NOMO-1 (cell line): ENCODE data around the gene FNBP1L.
"Not testable (repeated sequence)": the region's sequence is repeated elsewhere in the genome, so short reads cannot be mapped to it uniquely, and the experiment has no call there.

Experiments used
- DNase-seq, 2 experiments: peaks; one replicate each; lab custom pipeline; 2025; ENCODE audit not compliant: unreplicated experiment in 2 of 2; lab: John Stamatoyannopoulos, UW

The FNBP1L gene

GRCh38 chr1:93585059-93585966 is 137.4 kb downstream of the FNBP1L start:
- DNase-seq, result no peak

- no peak for DNase-seq
These were observed 139.4 kb downstream of the FNBP1L start for GRCh38 chr1:93587354-93587753.

GRCh38 chr1:93588206-93588605 is 140.3 kb downstream of the FNBP1L start:
- DNase-seq, result peak; percentile 21 to 36

GRCh38 chr1:93588955-93589354 is 141.0 kb downstream of the FNBP1L start:
- DNase-seq, result no peak

GRCh38 chr1:93591291-93591675 is 143.4 kb downstream of the FNBP1L start:
- DNase-seq, result not testable (repeated sequence)

DNA sequence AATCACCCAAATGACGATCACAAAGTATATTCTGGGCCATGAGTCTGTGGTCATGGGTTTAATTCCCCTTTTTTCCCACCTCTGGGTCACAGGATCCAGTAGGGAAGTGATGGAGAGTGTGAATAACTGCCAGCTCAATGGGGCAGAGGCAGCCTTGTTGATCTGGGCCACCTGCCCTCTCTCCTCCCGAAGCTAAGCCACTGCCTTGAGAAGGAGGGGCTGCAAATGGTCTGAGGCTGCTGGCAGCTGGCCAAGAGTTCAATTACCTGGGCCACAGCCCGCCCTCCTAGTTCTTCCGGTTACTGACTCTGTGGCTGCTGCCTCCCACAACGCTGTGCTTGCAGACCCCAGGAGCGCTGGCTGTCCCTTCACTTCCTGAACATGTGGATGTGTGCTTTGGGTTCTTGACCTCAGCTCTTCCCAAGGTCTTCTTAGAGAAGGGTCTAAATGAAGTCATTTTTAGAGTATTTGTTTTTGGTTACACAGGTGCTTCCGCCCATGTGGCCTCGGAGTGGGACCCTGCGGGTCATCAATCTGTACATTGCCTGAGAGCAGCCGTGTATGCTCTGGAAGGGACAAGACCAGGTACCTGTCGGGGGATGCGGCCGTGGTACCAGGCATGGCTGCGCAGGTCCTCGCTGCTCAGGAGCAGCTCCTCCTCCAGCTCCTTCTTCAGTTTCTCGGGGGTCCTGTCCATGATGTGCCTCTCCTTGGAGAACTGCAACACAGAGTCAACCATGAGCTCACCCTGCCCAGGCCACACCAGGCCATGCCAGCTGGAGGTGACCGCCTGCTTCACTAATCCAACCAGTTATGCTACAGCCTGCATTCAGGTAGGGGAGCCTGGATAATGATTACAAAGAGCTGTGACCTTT is 144.0 kb downstream of the FNBP1L start:
- no peak for DNase-seq

DNA sequence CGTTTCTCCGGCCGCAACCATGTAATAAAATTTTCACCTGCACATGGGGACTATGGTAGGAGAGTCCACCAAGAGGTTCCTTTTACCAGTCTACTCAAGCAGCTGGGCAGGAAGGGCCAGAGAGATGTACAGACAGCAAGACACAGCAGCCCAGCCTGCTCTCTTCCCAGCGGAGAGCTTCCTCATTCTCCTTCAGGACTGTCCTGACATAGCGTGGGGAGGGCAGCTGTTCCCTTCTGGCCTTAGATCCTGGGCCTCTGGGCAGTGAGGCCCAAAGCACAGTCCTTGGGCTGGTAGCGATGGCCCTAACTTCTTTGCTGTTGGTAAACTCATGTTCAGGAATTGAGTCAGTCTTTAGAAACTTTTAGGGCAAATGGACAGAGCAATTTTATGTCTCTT is 144.6 kb downstream of the FNBP1L start:
- no peak for DNase-seq

DNA sequence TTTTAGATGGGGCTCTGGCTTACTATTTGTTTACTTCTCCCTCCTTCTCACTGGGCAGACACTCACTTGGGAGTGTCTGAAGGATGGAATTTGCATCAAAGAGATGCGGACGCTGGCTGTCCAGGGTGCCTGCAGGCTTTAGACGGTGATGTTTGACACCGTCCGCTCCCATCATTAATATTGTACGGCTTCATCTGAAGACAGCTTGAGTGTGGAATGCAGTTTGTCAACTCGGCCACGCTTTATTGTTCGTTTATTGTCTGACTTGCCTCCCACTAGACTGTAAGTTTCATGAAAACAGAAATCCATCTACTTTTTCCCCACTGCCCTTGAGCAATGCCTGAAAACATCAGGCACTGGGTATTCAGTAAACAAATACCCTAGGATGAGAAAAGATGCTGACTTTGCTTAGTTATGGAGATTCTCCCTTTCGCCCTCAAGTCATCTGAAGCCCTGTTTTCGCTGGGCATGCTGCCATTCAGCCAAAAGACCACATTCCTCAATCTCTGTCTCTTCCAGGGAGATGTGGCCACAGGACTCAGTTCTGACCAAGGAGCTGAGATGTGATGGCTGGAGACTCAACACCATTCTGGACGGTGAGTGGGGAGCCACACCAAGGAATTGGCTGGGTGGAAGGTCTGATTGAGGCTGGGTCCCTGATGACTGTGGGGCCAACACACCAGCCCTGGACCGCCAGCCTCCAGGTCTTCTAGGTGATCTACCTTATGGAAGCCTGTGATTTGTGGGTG is 146.1 kb downstream of the FNBP1L start:
- DNase-seq, result no peak

- DNase-seq, result no peak
These were observed 146.6 kb downstream of the FNBP1L start for GRCh38 chr1:93594603-93594880.

DNA sequence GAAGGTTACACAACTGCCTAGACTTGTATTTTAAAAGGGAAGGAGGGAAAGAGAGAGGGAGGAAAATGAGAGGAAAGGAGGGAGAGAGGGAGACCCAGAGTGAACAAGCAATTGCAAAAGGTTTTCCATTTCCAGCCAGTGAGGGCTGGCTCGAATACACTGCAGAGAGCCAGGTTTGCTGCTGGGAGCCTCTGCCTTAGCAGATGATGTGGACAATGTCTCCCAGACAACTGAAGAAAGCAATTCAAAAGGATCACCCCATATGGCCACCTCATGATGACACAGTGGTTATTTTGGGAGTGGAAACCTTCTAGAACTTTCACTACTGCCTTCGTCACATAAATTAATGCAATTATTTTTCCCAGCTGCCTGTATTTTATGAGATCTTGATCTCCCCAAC is 147.3 kb downstream of the FNBP1L start:
- DNase-seq, result no peak

DNA sequence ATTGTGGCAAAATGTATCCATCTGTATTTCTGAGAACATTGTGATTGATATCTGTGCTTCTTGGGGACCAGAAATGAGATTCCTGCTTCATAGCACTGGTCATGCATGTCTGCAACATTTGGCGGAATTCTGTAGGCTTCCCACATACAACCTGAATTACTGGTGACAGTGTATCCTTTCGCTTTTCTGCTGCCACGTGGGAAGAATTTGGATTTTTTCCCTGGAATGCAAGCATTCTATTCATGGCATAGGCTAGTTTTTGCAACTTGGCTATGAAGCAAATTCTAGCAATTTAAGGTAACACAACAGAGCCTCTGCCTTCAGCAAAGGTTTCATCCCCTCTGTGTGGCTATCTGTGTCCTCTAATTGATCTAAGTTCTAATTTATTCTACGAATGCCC is 147.8 kb downstream of the FNBP1L start:
- no peak for DNase-seq

GRCh38 chr1:93596329-93597089 is 148.6 kb downstream of the FNBP1L start:
- no peak for DNase-seq

- DNase-seq, result no peak
These were observed 149.8 kb downstream of the FNBP1L start for GRCh38 chr1:93597709-93598108.

GRCh38 chr1:93598396-93598795 is 150.5 kb downstream of the FNBP1L start:
- no peak for DNase-seq

- no peak for DNase-seq
These were observed 151.0 kb downstream of the FNBP1L start for GRCh38 chr1:93598861-93599439.

GRCh38 chr1:93599479-93599878 is 151.6 kb downstream of the FNBP1L start:
- no peak for DNase-seq

- no peak for DNase-seq
These were observed 152.7 kb downstream of the FNBP1L start for GRCh38 chr1:93600663-93601062.

DNA sequence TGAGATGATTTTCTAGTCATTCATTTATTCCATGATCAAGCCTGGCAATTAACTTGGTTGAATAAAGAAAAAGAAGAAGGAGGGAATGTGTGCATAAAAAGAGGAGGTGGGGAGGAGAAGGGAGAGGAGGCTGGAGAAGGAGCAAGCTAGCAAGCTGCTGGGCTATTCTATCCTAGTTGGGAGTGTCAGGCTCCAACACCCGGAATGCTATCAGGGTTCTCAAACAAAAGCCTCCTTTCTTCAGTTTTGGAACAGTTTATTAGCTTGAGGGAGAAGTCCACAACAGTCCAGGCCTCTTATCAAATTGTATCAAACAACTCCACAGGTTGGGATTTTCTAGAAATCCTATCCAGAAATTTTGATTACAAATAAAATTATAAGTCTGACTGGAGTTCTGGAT is 153.8 kb downstream of the FNBP1L start:
- DNase-seq, result no peak

DNA sequence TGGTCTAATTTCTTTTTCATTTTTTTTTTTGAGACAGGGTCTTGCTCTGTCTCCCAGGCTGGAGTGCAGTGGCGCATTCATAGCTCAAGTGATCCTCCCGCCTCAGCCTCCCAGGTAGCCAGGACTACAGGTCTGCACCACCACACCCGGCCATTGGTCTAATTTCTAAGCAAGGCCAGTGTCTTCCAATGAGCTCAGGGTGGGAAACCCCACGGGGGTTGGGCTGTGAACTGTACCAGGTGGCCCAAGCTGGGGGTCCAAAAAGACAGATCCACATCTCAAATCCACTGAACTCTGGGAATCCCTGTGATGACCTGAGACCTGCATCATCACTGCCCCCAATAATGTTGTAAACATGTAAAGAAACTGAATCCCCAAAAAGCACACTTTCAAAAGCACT is 154.2 kb downstream of the FNBP1L start:
- DNase-seq, result no peak

DNA sequence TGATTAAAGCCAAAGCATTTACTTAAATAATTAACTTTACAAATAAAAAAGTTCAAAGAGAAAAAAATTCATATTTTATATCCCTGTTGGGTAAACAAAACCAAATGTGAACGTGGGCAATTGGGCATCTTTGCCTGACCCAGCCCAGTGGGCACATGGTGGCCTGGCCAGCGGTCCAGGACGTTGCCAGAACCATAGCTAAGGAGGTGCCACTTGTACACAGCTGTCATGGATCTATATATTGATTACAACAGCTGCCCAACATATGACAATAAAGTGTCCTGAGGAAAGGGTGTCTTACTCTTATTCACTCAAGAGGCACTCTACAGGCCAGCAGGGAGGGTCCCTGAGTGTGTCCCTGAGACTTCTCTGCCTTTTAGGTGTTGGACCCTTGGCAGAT is 155.2 kb downstream of the FNBP1L start:
- no peak for DNase-seq
